BLaER1 treated with 17β-estradiol and CSF1 and Interleukin-3, amounts not matched to agents 10 nM and 100 nM (cell line): ENCODE data around the gene ZNF503.
A peak's percentile ranks its signal among the peaks of the same experiment; 100 is the strongest.

ENCODE experiments used
- H3K27ac ChIP-seq, 11 experiments: shearing (Covaris generic); formaldehyde crosslinking; 2 replicates each; pipeline ENCODE4 v1.8.1; 2022
- H3K27me3 ChIP-seq, 11 experiments: shearing (Covaris generic); formaldehyde crosslinking; 2 replicates each; pipeline ENCODE4 v1.8.1; 2022
- H3K36me3 ChIP-seq, 11 experiments: shearing (Covaris generic); formaldehyde crosslinking; 2 replicates each; pipeline ENCODE4 v1.8.1; 2022
- H3K4me1 ChIP-seq, 10 experiments: shearing (Covaris generic); formaldehyde crosslinking; 2 replicates each; pipeline ENCODE4 v1.8.1; 2022
- H3K4me2 ChIP-seq, 11 experiments: shearing (Covaris generic); formaldehyde crosslinking; 2 replicates each; pipeline ENCODE4 v1.8.1; 2022
- H3K4me3 ChIP-seq, 10 experiments: shearing (Covaris generic); formaldehyde crosslinking; 2 replicates each; pipeline ENCODE4 v1.8.1; 2022
- H3K9ac ChIP-seq, 11 experiments: shearing (Covaris generic); formaldehyde crosslinking; 2 replicates each; pipeline ENCODE4 v1.8.1; 2022
- H3K9me3 ChIP-seq, 11 experiments: shearing (Covaris generic); formaldehyde crosslinking; replicated peaks in 1 of 11; 2 replicates each; pipeline ENCODE4 v1.8.1; 2022
- H4K20me1 ChIP-seq, 11 experiments: shearing (Covaris generic); formaldehyde crosslinking; 2 replicates each; pipeline ENCODE4 v1.8.1; 2022
- Cebpa-rat ChIP-seq, 11 experiments: shearing (Covaris generic); IDR thresholded peaks; 2 replicates each; pipeline ENCODE4 v1.8.1; 2022

The ZNF503 gene

GRCh38 chr10:75433216-75433615, 31.7 kb upstream of the ZNF503 start:
- Histone ChIP-seq H3K27me3 (no peaks in the 10 kb centered on the region), H3K9ac (no peak overlapping the region), H3K4me2 (no peak overlapping the region), H4K20me1 (no peaks in the 10 kb centered on the region), H3K4me1 (peaks cover 8 to 27% (median 11%) of the 10 kb centered on the region in 10 experiments; a peak in 18 of 20 replicates), H3K27ac (no peak overlapping the region), H3K9me3 (peaks cover 0 to 10% (median 7%) of the 10 kb centered on the region in 11 experiments; a peak in 11 of 22 replicates), H3K4me3 (no peak overlapping the region), H3K36me3 (no peaks in the 10 kb centered on the region)
- no peak for TF ChIP-seq Cebpa-rat (IDR thresholded peaks at IDR 0.05)

DNA sequence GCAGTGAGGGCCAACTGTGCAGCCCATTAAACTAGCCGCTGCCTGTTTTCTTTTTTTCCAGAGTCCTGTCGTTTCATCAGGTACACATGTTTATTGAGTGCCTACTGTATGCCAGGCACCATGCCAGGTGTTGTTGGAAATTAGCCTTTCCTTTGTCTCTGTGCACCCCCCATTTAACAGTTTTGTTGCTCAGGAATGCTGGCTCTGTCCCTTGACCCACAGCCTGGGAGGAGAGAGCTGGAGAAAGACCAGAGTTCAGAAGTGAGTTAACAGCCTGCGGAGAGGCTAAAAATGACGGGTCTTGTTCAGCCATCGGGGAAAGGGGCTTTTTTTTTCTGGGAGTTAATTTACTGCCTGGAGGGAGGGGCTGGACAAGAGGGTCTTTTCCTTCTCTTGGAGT, 31.2 kb upstream of the ZNF503 start:
- no peak overlapping the region for H3K9ac ChIP-seq
- peaks cover 0 to 10% (median 7%) of the 10 kb centered on the region in 11 experiments; a peak in 11 of 22 replicates for H3K9me3 ChIP-seq
- no peak overlapping the region for H3K4me2 ChIP-seq
- no peaks in the 10 kb centered on the region for H3K27me3 ChIP-seq
- H3K27ac ChIP-seq, result no peak overlapping the region
- TF ChIP-seq Cebpa-rat (IDR thresholded peaks at IDR 0.05), result no peak
- H4K20me1 ChIP-seq, result no peaks in the 10 kb centered on the region
- no peak overlapping the region for H3K4me3 ChIP-seq
- peaks cover 8 to 32% (median 11%) of the 10 kb centered on the region in 10 experiments; a peak in 18 of 20 replicates for H3K4me1 ChIP-seq
- no peaks in the 10 kb centered on the region for H3K36me3 ChIP-seq

DNA sequence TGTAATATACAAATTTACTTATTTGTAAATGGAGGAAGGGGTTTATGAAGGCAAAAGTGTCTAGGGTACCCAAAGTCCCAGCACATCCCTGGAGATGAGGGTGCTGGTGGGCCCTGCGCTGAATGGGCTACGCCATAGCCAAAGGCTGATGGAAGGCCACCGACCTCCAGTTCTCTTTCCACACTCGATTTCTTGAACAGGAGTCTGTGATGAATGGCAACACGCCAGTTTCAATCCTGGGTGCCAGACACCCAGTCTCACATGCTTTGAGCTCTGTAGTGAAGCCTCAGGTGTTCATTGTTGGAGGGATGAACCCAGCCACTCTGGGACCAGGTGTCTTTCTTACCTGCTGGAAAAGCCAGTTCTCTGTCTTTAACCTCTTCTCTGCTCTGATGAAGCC, 30.6 kb upstream of the ZNF503 start:
- H3K36me3 ChIP-seq, result no peaks in the 10 kb centered on the region
- H3K4me2 ChIP-seq, result no peak overlapping the region
- H3K4me1 ChIP-seq, result peaks cover 8 to 35% (median 11%) of the 10 kb centered on the region in 10 experiments; a peak in 18 of 20 replicates
- no peaks in the 10 kb centered on the region for H3K27me3 ChIP-seq
- peaks cover 0 to 10% (median 7%) of the 10 kb centered on the region in 11 experiments; a peak in 11 of 22 replicates for H3K9me3 ChIP-seq
- no peaks in the 10 kb centered on the region for H4K20me1 ChIP-seq
- TF ChIP-seq Cebpa-rat (IDR thresholded peaks at IDR 0.05), result no peak
- no peak overlapping the region for H3K9ac ChIP-seq
- H3K4me3 ChIP-seq, result no peak overlapping the region
- no peak overlapping the region for H3K27ac ChIP-seq

- Histone ChIP-seq H3K36me3 (no peaks in the 10 kb centered on the region), H3K9me3 (peaks cover 0 to 10% (median 7%) of the 10 kb centered on the region in 11 experiments; a peak in 11 of 22 replicates), H3K4me2 (peak within 1 kb of the TSS; percentile 22 to 66 (median 53); a peak in 20 of 22 replicates), H4K20me1 (no peaks in the 10 kb centered on the region), H3K4me1 (peaks cover 8 to 41% (median 11%) of the 10 kb centered on the region in 10 experiments; a peak in 18 of 20 replicates), H3K9ac (no peak within 1 kb of the TSS), H3K27me3 (no peaks in the 10 kb centered on the region), H3K27ac (peak within 1 kb of the TSS in 4 of 11 experiments; percentile 2 to 31 (median 18); a peak in 3 of 22 replicates), H3K4me3 (no peak within 1 kb of the TSS)
- TF ChIP-seq Cebpa-rat (IDR thresholded peaks at IDR 0.05), result no peak
Measured at GRCh38 chr10:75431180-75432111, 29.9 kb upstream of the ZNF503 start, which contains the start of gene LRMDA. Gene LRMDA (plus strand): TSS chr10:75431624.

DNA sequence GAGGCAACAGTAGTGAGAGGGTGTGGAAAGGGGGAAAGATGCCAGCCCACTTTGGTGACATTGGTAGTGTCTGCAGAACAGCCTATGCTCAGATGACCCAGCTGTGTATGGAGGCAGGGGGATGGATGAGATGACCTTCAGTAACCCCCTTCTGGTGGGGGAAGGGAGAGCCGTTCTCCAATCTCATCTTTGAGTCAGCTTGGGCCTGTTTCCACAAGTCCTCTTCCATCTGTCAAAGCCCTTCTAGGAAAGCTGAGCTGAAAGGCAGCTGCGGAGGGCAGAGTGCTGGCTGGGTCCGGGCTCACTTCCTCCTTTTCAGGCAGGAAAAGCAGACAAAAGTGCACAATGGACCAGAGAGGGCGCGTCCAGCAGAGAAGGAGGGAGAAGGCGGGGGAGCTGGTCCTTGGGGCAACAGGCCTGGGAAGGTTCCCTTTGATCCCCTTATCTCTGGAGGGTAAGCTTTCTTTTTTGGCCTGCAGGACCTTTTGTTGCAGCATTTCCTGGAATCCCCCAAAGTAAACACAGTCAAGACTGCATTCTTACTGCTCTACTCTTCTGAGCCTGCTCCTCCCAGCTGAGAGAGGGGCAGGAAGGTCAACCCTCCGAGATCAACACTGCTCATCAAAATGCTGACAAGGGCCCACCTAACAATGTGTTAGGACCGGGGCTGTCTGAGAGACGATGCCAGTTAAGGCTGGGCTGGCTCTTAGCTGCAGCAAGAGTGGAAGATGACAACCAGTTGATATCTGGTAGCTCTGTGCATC, 28.6 kb upstream of the ZNF503 start:
- Histone ChIP-seq H3K27me3 (no peaks in the 10 kb centered on the region), H3K9me3 (peaks cover 0 to 10% (median 7%) of the 10 kb centered on the region in 11 experiments; a peak in 11 of 22 replicates), H3K9ac (no peak overlapping the region), H3K27ac (peak overlapping the region in 4 of 11 experiments; percentile 2 to 31 (median 18); a peak in 5 of 22 replicates), H4K20me1 (no peaks in the 10 kb centered on the region), H3K4me1 (peaks cover 8 to 41% (median 11%) of the 10 kb centered on the region in 10 experiments; a peak in 18 of 20 replicates), H3K4me3 (no peak overlapping the region), H3K4me2 (peak overlapping the region; percentile 22 to 66 (median 53); a peak in 21 of 22 replicates), H3K36me3 (no peaks in the 10 kb centered on the region)
- TF ChIP-seq Cebpa-rat (IDR thresholded peaks at IDR 0.05), result no peak

- no peak overlapping the region for H3K4me3 ChIP-seq
- H3K9me3 ChIP-seq, result peaks cover 0 to 10% (median 7%) of the 10 kb centered on the region in 11 experiments; a peak in 11 of 22 replicates
- no peaks in the 10 kb centered on the region for H3K27me3 ChIP-seq
- no peak overlapping the region for H3K9ac ChIP-seq
- no peak for TF ChIP-seq Cebpa-rat (IDR thresholded peaks at IDR 0.05)
- H4K20me1 ChIP-seq, result no peaks in the 10 kb centered on the region
- H3K36me3 ChIP-seq, result no peaks in the 10 kb centered on the region
- H3K4me2 ChIP-seq, result peak overlapping the region in 8 of 11 experiments; percentile 25 to 66 (median 54); a peak in 11 of 22 replicates
- 0 out of 22 replicates have a peak overlapping the region, but pooled peaks of 1 of the 11 experiments have one; percentile 2 for H3K27ac ChIP-seq
- peaks cover 8 to 41% (median 11%) of the 10 kb centered on the region in 10 experiments; a peak in 18 of 20 replicates for H3K4me1 ChIP-seq
Measured at GRCh38 chr10:75429159-75429827, 27.7 kb upstream of the ZNF503 start.

GRCh38 chr10:75428434-75429158, 27.0 kb upstream of the ZNF503 start:
- H3K36me3 ChIP-seq, result no peaks in the 10 kb centered on the region
- no peak overlapping the region for H3K27ac ChIP-seq
- H3K9me3 ChIP-seq, result peaks cover 0 to 10% (median 7%) of the 10 kb centered on the region in 11 experiments; a peak in 11 of 22 replicates
- no peak for TF ChIP-seq Cebpa-rat (IDR thresholded peaks at IDR 0.05)
- peaks cover 8 to 41% (median 11%) of the 10 kb centered on the region in 10 experiments; a peak in 18 of 20 replicates for H3K4me1 ChIP-seq
- H4K20me1 ChIP-seq, result no peaks in the 10 kb centered on the region
- H3K4me2 ChIP-seq, result peak overlapping the region in 3 of 11 experiments; percentile 36 to 66 (median 63); a peak in 3 of 22 replicates
- H3K4me3 ChIP-seq, result no peak overlapping the region
- H3K27me3 ChIP-seq, result no peaks in the 10 kb centered on the region
- no peak overlapping the region for H3K9ac ChIP-seq

DNA sequence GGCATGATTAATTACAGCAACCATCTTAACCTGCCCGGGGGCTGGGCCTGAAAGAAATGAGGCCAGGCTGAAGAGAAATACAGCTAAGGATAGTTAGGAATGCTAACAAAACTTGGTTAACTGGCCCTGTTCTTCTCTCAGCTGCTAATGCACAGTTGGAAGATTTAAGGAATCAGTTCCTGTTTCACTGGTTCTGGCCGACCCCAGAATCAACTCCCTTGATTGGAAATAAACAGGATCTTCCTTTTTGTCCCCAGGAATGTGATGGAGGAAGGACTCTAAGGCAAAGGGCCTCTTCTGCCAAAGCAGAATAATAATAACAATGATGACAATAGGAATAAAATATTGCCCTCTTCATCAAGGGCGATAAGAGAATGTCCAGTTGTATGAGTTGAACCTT, 26.4 kb upstream of the ZNF503 start:
- Histone ChIP-seq H4K20me1 (no peaks in the 10 kb centered on the region), H3K4me2 (peak overlapping the region in 3 of 11 experiments; percentile 12 to 50 (median 36); a peak in 5 of 22 replicates), H3K36me3 (no peaks in the 10 kb centered on the region), H3K27ac (no peak overlapping the region), H3K4me1 (peaks cover 8 to 41% (median 11%) of the 10 kb centered on the region in 10 experiments; a peak in 18 of 20 replicates), H3K9ac (no peak overlapping the region), H3K4me3 (no peak overlapping the region), H3K27me3 (no peaks in the 10 kb centered on the region), H3K9me3 (peaks cover 0 to 10% (median 7%) of the 10 kb centered on the region in 11 experiments; a peak in 11 of 22 replicates)
- no peak for TF ChIP-seq Cebpa-rat (IDR thresholded peaks at IDR 0.05)
